Measurements from ENCODE around the gene RPS10. TPM values are rescaled to one million over a fixed set of nuclear protein-coding genes. Genes with fewer than 3 reads are reported as not detected.

The RPS10 gene
- polyA plus RNA-seq, 10 donors, result 1,208 to 1,969 (median 1,698) TPM

DNA sequence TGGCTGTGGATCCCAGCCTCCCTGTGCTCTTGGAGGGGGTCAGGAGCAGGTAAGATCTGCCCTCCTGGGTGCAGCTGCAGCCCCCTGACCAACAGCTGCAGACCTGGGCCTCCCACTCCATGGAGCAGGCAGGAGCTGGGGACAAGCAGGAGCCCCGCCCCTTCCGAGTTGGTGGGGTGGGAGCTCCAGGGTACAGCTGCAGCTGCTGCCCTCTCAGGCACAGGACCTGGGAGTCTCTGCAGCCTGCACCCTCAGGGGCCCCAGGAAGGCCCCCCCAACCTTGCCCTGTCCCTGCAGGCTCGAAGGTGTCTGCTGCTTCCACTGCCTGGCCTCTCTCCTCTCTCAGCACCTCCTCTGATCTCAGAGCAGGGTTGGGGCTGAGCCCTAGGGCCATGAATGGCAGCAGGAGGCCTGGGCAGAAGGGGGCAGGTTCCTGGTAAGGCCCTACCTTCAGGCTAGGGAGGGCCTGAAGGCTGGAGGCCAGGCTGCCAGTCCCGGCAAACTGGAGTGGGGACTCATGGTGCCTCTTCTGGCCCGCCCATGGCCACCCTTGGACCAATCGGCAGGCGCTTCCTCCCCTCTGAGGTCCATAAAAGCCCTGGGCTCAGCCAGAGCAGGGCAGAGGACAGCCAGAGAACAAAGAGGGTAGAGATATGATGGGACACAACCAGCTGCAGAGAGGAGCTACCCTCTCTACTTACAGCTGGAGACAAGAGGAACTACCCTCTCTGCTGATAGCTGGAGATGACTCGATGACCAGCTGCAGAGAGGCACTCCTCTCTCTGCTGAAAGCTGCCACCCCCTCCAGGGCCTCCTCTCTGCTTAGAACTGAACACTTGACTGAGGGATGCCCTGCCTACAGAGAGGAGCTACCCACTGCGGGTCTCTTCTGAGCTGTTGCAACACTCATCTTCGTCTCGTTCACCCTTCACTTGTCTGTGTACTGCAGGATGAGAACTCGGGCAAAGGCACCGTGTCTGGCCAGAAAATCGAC, 32.2 kb upstream of the RPS10 start:
- no peak for DNase-seq

DNA sequence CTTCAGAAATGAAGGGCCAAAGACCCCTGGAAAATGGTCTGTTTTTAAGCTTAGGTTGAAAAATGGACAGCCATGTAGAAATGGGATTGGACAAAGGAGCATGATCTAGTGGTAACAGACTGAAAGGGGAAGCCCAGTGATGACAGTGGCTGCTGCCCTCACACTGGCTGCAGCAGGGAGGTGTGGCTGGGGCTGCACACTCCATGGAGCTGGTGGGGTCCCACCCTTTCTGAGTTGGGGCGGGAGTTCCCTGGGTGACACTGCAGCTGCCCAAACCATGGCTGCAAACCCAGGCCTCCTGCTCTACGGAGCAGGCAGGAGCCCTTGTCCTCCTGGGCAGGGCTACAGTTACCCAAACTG, 31.5 kb upstream of the RPS10 start:
- no peak for DNase-seq

DNA sequence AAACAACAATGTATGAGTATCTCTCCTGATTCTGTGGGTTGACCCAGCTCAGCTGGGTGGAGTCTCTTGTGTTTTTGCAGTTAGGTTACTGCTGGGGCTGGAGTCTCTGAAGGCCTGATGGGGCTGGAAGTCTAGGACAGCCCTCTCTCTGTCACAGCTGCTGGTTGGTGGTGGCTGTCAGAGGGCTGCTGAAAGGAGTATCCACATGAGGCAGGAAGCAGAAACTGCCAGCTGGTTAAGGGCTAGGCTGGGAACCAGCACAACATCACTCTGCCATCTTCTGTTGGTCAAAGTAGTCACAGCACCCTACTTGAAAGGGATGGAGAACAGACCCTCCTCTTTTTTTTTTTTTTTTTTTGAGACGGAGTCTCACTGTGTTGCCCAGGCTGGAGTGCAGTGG, 30.0 kb upstream of the RPS10 start:
- DNase-seq, result no peak

DNA sequence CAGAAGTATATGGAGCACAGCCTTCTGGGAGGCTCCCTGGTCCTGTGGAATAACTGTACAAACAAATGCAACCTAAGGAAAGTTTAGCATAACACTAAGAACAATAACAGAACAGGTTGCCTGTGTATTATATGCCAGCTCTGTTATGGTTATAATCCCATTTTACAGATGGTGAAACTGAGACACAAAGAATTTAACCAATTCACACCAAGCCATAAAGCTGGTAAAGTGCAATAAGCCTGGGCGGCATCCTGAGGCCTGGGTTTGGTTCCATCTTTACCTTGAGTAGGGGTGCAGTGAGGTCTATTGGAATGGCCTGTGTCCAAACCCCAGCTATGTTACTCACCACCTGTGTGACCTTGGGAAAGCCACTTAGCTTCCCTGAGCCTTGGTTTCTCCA, 25.3 kb upstream of the RPS10 start:
- DNase-seq, result no peak

DNA sequence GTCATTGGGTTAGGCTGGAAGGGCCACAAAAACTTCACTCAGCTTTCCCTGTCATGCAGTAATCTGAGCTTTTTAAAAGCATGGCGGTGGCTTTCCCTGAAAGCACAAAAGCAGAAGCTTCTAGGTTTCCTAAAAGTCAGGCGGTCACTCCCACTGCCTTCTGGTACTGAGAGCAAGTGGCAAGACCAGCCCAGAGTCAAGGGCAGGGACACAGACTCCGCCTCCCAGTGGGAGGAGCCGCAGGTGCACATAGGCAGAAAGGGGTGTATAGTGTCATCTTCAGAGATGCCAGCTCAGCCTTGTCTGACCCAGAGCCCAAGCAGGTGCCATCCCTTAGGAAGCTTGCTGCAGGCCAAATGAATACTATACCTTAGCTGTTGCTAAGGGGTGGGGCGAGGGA, 22.0 kb upstream of the RPS10 start:
- DNase-seq, result no peak

DNA sequence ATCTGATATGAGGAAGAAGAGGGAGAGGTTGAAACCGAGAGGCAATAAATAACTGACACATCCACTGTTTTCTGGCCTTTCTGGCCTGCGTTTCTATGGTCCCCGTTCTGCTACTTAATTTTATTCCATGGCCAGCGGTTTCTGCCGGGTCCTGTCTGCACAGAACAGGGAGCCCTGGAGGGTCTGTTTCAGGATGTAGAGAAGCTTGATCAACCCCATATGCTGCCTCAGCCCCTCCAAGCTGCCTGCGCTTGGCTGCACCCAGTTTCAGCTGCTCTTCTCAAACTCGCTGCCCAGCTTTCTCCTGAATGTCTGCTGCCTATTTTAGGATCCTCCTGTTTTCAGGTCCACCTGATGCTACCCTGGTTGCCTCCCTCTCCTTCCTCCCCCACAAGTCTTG, 21.5 kb upstream of the RPS10 start:
- DNase-seq, result no peak

DNA sequence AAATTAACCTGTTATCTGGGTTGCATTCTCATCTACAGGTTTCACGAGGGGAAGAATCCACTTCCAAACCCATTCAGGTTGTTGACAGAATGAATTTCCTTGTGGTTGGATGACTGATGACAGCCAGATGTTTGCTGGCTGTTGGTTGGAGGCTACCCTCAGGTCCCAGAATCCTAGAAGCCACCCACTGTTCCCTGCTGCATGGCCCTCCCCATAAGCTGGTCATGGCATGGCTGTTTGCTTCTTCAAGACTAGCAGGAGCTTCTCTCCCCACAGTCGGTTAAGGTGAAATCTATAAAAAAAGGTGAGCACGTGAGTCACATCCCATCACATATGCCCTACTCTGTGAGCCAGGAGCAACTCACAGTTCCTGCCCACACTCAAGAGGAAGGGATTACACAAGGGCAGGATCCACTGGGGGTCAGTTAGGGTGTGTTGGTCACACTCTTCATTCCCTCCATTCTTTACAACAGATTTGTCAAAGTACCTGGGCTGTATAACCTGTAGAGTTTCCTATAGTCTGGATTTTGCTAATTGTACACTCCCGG, 19.5 kb upstream of the RPS10 start:
- DNase-seq, result no peak

DNA sequence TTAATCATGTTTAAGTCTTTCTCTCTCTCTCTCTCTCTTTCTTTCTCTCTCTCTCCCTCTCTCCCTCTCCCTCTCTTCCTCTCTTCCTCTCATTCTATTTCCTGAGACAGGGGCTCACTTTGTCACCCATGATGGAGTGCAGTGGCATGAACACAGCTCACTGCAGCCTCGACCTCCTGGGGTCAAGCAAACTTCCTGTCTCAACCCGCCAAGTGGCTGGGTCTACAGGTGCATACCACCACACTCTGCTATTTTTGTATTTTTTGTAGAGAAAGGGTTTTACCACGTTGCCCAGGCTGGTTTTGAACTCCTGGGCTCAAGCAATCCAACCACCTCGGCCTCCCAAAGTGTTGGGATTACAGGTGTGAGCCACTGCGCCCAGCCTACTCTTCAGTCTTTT, 15.7 kb upstream of the RPS10 start:
- DNase-seq, result no peak

DNA sequence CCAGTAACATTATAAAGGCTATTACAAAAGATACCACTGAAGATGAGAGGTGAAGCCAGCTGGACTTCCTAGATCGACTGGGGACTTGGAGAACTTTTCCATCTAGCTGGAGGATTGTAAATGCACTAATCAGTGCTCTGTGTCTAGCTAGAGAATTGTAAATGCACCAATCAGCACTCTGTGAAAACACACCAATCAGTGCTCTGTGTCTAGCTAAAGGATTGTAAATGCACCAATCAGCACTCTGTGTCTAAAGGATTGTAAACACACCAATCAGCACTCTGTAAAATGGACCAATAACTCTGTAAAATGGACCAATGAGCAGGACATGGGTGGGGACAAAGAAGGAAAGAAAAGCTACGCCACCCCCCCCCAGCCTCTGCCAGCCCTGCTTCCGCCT, 13.6 kb upstream of the RPS10 start:
- no peak for DNase-seq

DNA sequence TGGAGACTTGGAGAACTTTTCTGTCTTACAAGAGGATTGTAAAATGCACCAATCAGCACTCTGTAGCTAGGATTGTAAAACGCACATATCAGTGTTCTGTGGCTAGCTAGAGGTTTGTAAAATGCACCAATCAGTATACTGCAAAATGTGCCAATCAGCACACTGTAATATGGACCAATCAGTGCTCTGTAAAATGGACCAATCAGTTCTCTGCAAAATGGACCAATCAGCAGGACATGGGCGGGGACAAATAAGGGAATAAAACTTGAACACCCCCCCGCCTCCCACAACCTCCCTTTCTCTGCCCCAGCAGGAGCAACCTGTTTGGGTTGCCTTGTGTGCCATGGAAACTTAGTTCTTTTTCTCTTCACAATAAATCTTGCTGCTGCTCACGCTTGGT, 12.8 kb upstream of the RPS10 start:
- DNase-seq, result no peak

DNA sequence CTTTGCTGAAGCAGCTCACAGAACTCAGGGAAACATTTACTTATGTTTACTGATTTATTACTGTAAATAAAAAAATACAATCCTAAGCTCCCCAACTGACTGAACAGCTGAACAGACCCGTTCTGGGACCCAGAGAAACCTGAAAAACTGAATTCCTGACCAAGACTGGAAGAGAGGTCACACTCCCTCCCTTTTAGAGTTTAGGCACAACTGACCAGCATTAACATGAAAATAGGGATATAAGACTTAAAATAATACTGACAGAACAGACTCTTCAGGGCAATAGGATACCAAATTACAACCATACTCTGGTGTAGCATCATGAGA, 11.7 kb upstream of the RPS10 start:
- DNase-seq, result no peak

DNA sequence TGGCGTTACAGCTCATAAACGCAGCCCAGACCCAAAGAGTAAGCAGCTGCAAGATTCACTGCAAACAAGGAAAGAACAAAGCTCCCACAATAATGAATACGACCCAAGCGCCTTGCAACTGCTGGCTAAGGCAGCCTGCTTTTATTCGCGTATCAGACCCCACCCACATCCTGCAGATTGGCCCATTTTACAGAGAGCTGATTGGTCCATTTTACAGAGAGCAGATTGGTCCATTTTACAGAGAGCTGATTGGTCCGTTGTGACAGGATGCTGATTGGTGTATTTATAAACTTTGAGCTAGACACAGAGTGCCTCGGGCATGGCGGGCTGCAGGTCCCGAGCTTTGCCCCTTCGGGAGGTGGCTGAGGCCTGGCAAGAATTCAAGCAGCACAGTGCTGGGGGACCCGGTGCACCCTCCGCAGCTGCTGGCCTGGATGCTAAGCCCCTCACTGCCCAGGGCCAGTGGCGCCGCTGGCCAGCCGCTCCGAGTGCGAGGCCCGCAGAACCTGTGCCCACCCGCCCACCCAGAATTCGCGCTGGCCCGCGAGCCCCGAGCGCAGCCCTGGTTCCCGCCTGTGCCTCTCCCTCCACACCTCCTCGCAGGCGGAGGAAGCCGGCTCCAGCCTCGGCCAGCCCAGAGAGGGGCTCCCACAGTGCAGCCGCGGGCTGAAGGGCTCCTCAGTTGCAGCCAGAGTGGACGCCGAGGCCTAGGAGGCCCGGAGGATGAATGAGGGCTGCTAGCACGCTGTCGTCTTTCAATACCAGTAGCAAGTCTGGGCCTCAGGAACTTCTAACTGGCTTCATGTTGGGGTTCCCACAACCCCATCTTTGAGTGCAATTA, 11.2 kb upstream of the RPS10 start:
- no peak for DNase-seq

DNA sequence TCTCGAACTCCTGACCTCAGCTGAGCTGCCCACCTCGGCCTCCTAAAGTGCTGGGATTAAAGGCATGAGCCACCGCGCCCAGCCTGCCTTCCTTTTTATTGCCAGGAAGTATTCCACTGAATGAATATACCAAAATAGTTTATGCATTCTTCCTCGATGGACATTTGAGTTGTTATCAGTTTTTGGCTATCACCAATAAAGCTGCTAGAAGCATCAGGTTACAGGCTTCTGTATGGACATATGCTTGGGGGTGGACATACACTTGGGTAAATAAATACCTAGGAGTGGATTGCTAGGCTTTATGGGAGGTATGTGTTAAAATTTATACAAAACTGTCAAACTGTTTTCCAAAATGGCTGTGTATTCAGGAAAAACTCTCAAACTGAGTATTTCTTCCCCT, 10.0 kb upstream of the RPS10 start:
- no peak for DNase-seq

DNA sequence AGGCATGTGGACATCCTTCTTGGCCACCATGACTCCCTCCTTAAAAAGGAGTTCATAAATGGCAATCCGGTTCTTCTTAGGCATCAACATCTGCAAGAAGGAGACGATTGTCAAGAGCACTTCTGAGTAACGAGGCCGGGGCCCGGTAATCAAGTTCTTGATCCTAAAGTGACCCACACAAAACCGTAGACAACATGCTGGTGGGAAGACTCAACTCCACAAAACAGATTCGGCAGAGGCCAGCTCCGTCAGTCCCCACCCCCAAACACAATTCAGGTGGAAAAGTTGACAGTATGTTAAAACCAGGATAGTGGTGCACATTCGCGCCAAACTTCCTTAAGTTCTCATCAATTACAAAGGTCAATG, 754 bp downstream of the RPS10 start:
- no peak for DNase-seq

DNA sequence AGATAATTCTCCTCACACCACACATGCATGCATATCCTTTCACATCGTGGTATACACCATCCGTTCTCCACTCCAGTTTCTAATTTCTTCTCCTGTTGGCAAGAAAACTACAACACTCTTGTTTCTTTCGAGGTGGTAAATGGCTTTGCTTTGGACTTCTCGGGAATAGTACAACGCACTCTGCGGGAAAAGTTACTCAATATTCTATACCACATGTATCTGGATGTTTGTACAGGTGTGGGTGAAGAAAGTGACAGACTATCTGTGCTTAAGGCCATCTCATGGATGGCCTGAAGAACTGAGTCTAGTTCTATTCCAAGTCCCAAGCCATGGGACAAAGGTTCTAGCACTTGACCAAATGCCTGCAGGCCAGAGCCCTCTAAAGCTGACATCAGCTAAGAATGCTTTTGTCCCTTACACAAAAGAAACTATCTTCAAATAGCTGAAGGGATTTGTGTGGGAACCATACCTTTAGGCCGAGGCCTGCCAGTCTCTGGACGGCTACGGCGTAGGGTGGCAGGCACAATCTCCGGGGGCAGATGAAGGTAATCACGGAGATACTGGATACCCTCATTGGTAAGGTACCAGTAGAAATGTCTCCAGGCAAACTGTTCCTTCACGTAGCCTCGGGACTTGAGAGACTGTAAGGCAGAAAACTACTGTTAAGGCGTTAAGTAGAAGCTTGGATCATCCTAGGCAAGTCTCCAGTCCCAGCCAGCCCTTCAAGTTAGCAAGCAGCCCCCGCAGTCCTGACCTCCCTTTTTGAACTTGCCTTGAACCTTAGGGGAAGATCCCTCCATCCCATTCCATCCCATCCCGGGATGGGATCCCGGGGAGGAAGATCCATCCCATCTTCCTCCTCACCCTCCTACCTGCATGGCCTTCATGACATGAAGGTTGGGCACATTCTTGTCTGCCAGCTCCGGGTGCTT, 1.4 kb downstream of the RPS10 start:
- DNase-seq, result no peak

DNA sequence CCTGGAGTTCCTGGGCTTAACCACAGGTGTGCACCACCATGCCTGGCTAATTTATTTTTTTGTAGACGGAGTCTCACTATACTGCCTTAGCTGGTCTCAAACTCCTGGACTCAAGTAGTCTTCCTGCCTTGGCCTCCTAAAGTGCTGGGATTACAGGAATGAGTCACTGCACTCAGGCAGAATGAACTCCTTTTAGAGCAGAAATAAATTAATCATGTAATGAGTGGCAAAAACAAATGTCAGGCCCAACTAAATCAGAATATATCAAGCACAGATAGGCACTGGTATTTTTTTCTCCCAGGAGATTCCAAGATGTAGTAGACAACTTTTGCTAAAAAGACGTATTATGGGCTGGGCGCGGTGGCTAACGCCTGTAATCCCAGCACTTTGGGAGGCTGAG, 2.6 kb downstream of the RPS10 start:
- no peak for DNase-seq

DNA sequence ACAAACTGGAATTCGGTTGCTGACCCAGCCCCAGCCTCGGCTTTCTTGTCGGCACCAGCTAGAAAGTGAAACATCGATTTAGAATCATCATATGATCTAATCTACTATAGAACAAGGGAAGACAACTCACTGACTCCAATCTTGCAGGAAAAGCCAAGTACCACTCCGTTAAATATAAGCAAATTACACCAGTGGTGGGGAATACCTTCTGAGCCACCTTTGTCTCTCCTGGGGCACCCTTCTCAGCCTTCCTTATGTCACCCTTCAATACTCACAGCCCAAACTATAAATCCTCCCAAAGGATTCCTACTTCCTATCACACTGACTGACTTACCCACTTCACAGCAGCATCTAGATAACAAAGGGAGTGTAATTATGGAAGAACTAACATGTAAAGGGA, 7.5 kb downstream of the RPS10 start:
- no peak for DNase-seq

DNA sequence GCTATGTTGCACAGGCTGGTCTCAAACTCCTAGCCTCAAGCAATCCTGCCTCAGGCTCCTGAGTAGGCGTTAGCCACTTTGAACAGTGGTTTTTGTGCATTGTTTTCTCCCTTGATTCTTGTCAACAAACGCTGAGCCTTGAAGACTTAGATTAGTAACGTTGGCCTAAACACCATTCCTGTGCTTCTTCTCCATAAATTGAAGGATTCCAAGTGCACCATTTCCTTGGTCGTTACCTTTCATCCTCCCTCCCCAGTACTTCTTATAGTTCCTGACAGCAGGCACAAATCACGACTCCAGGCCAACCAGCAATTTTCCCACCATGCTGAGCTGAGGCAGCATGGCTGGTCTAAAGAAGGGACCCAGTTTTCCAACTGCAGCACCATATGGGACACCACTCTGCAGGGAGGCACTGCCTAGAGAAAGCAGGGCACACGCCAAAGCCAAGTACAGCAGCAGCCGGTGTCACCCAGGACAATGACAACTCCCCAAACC, 8.9 kb downstream of the RPS10 start:
- no peak for DNase-seq

DNA sequence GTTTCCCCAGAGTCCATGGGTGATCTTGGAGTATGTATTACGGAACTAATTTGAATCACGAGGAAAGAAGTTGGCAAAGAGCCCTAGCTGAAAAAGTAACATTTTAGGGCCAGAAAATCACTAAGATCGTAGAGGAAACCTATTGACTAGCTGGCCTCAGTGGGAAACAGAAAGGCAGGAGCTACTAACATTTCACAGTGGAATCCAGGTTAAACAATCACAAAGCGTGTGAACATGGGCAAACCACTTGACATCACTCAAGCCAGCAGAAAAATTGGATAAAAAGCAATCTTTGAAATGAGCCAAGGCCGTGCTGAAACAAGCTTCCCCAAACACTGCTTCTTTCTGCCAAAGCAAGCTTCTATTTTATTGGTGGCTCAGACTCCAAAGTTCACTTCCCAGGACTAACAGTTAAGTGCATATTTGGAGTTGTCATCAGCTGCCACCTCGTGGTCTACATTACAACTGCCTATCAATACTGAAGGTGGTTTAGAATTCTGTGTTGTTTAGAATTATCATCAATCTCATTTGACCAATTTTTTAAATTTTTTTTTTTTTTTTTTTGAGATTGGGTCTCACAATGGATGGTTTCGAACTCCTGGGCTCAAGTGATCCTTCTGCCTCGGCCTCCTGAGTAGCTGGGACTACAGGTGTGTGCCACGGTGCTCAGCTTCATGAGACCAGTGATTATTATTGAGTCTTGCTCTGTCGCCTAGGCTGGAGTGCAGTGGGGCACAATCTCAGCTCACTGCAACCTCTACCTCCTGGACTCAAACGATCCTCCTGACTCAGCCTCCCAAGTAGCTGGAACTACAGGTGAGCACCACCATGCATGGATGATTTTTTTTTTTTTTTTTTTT, 10.6 kb downstream of the RPS10 start:
- DNase-seq, result peak; percentile 61 to 89 (median 76)

DNA sequence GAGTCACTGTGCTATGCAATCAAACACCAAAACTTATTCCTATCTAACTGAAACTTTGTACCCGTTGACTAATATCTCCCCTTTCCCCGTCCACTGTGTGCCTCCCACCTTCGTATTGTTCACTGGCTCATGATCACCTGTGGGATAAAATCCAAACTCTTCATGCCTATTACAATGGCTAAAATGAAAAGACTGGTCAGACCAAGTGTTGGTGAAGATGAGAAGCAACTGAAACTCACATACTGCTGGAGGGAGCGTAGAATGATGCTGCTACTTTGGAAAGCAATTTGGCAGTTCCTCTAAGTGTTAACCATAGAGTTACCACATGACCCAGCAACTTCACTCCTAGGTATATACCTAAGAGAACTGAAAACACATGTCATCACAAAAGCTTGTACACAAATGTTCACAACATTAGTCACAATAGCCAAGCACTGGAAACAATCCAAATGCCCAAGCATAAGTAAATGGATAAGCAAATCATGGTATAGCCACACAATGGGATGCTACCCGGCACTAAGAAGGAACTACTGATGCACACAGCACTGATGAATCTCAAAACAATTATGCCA, 13.1 kb downstream of the RPS10 start:
- DNase-seq, result no peak
